Esophagus muscularis mucosa (tissue), 3 donors: Measurements from ENCODE around the gene TSPO.

Source experiments
- POLR2A ChIP-seq: fragments of 450-650 bp; IDR thresholded peaks from one replicate; pipeline ENCODE4 v1.6.1; 2017; ENCODE audit warnings: antibody characterized with exemption, moderate library complexity, mild to moderate bottlenecking, low read depth
- TF ChIP-seq, protein P1 (sequence below), 3 experiments: fragments of 200-600 bp in 2 of 3; fragments of 450-650 bp in 1 of 3; sonication (generic) in 2 of 3; IDR thresholded peaks; one replicate each; pipeline ENCODE4 v1.5.1; 2017 to 2019; ENCODE audit warnings: antibody characterized with exemption in 3 of 3, mild to moderate bottlenecking in 2 of 3, moderate library complexity in 1 of 3

GRCh38 chr22:43167001-43167589 is 15.7 kb downstream of the TSPO start:
- TF ChIP-seq, protein P1, sequence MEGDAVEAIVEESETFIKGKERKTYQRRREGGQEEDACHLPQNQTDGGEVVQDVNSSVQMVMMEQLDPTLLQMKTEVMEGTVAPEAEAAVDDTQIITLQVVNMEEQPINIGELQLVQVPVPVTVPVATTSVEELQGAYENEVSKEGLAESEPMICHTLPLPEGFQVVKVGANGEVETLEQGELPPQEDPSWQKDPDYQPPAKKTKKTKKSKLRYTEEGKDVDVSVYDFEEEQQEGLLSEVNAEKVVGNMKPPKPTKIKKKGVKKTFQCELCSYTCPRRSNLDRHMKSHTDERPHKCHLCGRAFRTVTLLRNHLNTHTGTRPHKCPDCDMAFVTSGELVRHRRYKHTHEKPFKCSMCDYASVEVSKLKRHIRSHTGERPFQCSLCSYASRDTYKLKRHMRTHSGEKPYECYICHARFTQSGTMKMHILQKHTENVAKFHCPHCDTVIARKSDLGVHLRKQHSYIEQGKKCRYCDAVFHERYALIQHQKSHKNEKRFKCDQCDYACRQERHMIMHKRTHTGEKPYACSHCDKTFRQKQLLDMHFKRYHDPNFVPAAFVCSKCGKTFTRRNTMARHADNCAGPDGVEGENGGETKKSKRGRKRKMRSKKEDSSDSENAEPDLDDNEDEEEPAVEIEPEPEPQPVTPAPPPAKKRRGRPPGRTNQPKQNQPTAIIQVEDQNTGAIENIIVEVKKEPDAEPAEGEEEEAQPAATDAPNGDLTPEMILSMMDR (IDR thresholded peaks at IDR 0.05): no peak
- TF ChIP-seq POLR2A: no peak
